GM12878 (cell line): ENCODE measurements around the gene CHST8. TPM values are rescaled to one million over a fixed set of nuclear protein-coding genes. Genes with fewer than 3 reads are reported as not detected.

Source experiments
- ATAC-seq: fragments of 200-7000 bp; cut with Tn5 transposase; 3 replicates; pipeline ENCODE4 v1.9.1; 2020; ENCODE audit warnings: mild to moderate bottlenecking, moderate library complexity
- BruUV-seq: library from RNA; stranded (reverse); fragments of 400-500 nt; replicated peaks from 2 replicates; lab custom pipeline; 2021; lab: Mats Ljungman, UMichigan
- CTCF ChIA-PET: fragments of 300-600 bp; sonication (Branson Sonifier 250); formaldehyde crosslinking; extraction: SDS; loops from one replicate; lab custom pipeline; 2021; ENCODE audit warnings: inconsistent platforms; lab: Yijun Ruan, JAX
- POLR2A ChIA-PET: fragments of 350-600 bp; formaldehyde crosslinking; extraction: SDS; loops from one replicate; lab custom pipeline; 2021; ENCODE audit warnings: inconsistent platforms; lab: Charles Lee
- RAD21 ChIA-PET: fragments of 300-600 bp; sonication (Branson Sonifier 250); formaldehyde crosslinking; loops from one replicate; lab custom pipeline; 2023; ENCODE audit warnings: antibody characterized with exemption; ENCODE audit not compliant: unreplicated experiment; lab: Charles Lee
- SMC1A ChIA-PET: fragments of 300-600 bp; sonication (Branson Sonifier 250); formaldehyde crosslinking; loops from one replicate; lab custom pipeline; 2023; ENCODE audit not compliant: unreplicated experiment, uncharacterized antibody; lab: Charles Lee
- DNase-seq: peaks from one replicate; pipeline ENCODE4 v3.0.0-alpha.2; 2011; ENCODE audit warnings: low read depth, low spot score
- FAIRE-seq: peaks from 3 replicates; lab custom pipeline; 2011; peaks lifted over from hg19 to GRCh38; lab: Jason Lieb, UNC
- H2AFZ ChIP-seq: 2 replicates; pipeline ENCODE4 v1.6.0; 2011; ENCODE audit warnings: low read depth, low read length, control low read depth; ENCODE audit not compliant: control insufficient read depth
- H3K27ac ChIP-seq: 2 replicates; pipeline ENCODE4 v1.5.1; 2011; ENCODE audit warnings: control low read depth; ENCODE audit not compliant: control insufficient read depth, insufficient read depth
- H3K27me3 ChIP-seq, 2 experiments: replicated peaks in 1 of 2; 2 replicates each; pipeline versions ENCODE4 v1.6.0 to v1.6.1; 2011; ENCODE audit warnings: low read length in 1 of 2; ENCODE audit not compliant: control insufficient read depth in 2 of 2, insufficient read depth in 2 of 2
- H3K36me3 ChIP-seq, 2 experiments: 2 replicates each; pipeline ENCODE4 v1.5.1; 2011; ENCODE audit warnings: low read length in 1 of 2; ENCODE audit not compliant: control insufficient read depth in 2 of 2, insufficient read depth in 2 of 2
- H3K4me1 ChIP-seq: 2 replicates; pipeline ENCODE4 v1.6.1; 2011; ENCODE audit warnings: mild to moderate bottlenecking, low read length, moderate library complexity, mixed read lengths; ENCODE audit not compliant: control insufficient read depth, insufficient read depth
- H3K4me2 ChIP-seq: 2 replicates; pipeline ENCODE4 v1.6.0; 2011; ENCODE audit warnings: control low read depth; ENCODE audit not compliant: control insufficient read depth, insufficient read depth
- H3K4me3 ChIP-seq: fragments of 200-600 bp; sonication (generic); 2 replicates; pipeline ENCODE4 v1.5.1; 2016
- H3K79me2 ChIP-seq: 2 replicates; pipeline ENCODE4 v1.6.0; 2011; ENCODE audit warnings: low read length; ENCODE audit not compliant: control insufficient read depth, insufficient read depth
- H3K9ac ChIP-seq: 2 replicates; pipeline ENCODE4 v1.8.0; 2011; ENCODE audit warnings: low read length, control low read depth, mixed read lengths; ENCODE audit not compliant: control insufficient read depth, insufficient read depth
- H3K9me3 ChIP-seq: replicated peaks from 3 replicates; pipeline ENCODE4 v1.5.1; 2011; ENCODE audit warnings: mild to moderate bottlenecking, low read length; ENCODE audit not compliant: control insufficient read depth, insufficient read depth
- H4K20me1 ChIP-seq: 2 replicates; pipeline ENCODE4 v1.6.0; 2011; ENCODE audit not compliant: control insufficient read depth, insufficient read depth
- ATF7 ChIP-seq: fragments of 450-650 bp; IDR thresholded peaks from 2 replicates; pipeline ENCODE4 v1.6.1; 2016; ENCODE audit warnings: low read depth, mild to moderate bottlenecking
- CBX3 ChIP-seq: fragments of 200-600 bp; sonication (generic); IDR thresholded peaks from 2 replicates; pipeline ENCODE4 v1.6.1; 2016; ENCODE audit warnings: low read depth, borderline replicate concordance
- CBX5 ChIP-seq: sonication (generic); IDR thresholded peaks from 2 replicates; pipeline ENCODE4 v1.6.1; 2016; ENCODE audit warnings: low read depth, moderate library complexity, mild to moderate bottlenecking, inconsistent platforms
- CHD4 ChIP-seq: fragments of 200-600 bp; sonication (generic); IDR thresholded peaks from 2 replicates; pipeline ENCODE4 v1.6.1; 2016; ENCODE audit warnings: mild to moderate bottlenecking
- CTCF ChIP-seq, 3 experiments: IDR thresholded peaks in 2 of 3; conservative IDR thresholded peaks in 1 of 3; 2 replicates each; pipeline ENCODE4 v1.5.1; 2011; ENCODE audit warnings: low read depth in 3 of 3, low read length in 3 of 3, mild to moderate bottlenecking in 3 of 3, control low read depth in 2 of 3, moderate library complexity in 2 of 3, inconsistent platforms in 1 of 3, mixed read lengths in 1 of 3; ENCODE audit not compliant: control insufficient read depth in 2 of 3, insufficient read depth in 1 of 3; ENCODE audit errors: extremely low read depth in 1 of 3
- E2F4 ChIP-seq: IDR thresholded peaks from 2 replicates; pipeline ENCODE4 v1.6.1; 2012; ENCODE audit warnings: low read depth, low read length, improper control_type of control experiment
- E4F1 ChIP-seq: fragments of 450-650 bp; IDR thresholded peaks from 2 replicates; pipeline ENCODE4 v1.6.1; 2018; ENCODE audit warnings: borderline replicate concordance, mild to moderate bottlenecking; ENCODE audit not compliant: partially characterized antibody
- IRF4 ChIP-seq: IDR thresholded peaks from 2 replicates; pipeline ENCODE4 v1.6.1; 2011; ENCODE audit warnings: low read depth, low read length
- JUND ChIP-seq: IDR thresholded peaks from 2 replicates; pipeline ENCODE4 v1.6.1; 2012; ENCODE audit warnings: low read depth, mild to moderate bottlenecking, low read length, improper control_type of control experiment, moderate library complexity
- MAX ChIP-seq: IDR thresholded peaks from 2 replicates; pipeline ENCODE4 v1.6.1; 2012; ENCODE audit warnings: low read depth, low read length, improper control_type of control experiment
- NFYB ChIP-seq: IDR thresholded peaks from 2 replicates; pipeline ENCODE4 v1.6.1; 2011; ENCODE audit warnings: low read depth, mild to moderate bottlenecking, low read length, improper control_type of control experiment, moderate library complexity; ENCODE audit not compliant: insufficient read depth
- SREBF1 ChIP-seq: IDR thresholded peaks from 2 replicates; pipeline ENCODE4 v1.6.1; 2012; ENCODE audit warnings: mild to moderate bottlenecking, low read length
- ZNF207 ChIP-seq: fragments of 450-650 bp; IDR thresholded peaks from 2 replicates; pipeline ENCODE4 v1.6.1; 2014; ENCODE audit warnings: antibody characterized with exemption, mild to moderate bottlenecking, borderline replicate concordance
- ZNF24 ChIP-seq: fragments of 450-650 bp; IDR thresholded peaks from 2 replicates; pipeline ENCODE4 v1.6.1; 2017; ENCODE audit warnings: antibody characterized with exemption, mild to moderate bottlenecking
- WGBS: methylation state at CpG from one replicate; pipeline ENCODE4 v1.1.6; 2016; ENCODE audit warnings: low lambda C conversion rate; ENCODE audit not compliant: insufficient replicate concordance, insufficient coverage; ENCODE audit errors: missing lambda C conversion rate; 5-methylcytosine and 5-hydroxymethylcytosine counted together
- in situ Hi-C: fragments of 300-500 bp; cut with MboI; formaldehyde crosslinking; loops from 9 replicates; pipeline ENCODE4 v1.14.3; 2018; ENCODE audit warnings: mixed read lengths
- intact Hi-C: fragments of 100-400 bp; cut with micrococcal nuclease; formaldehyde crosslinking; loops from one replicate; pipeline ENCODE4 v1.14.2; 2022; ENCODE audit not compliant: unreplicated experiment
- polyA plus RNA-seq, 11 experiments: library from polyadenylated mRNA; depleted of rRNA in 4 of 11; unstranded in 6 of 11; stranded (reverse) in 5 of 11; fragments of >200 nt; fragmentation: Nextera tagmentation in 4 of 11; fragmentation: Illumina TruSeq in 1 of 11; extraction: Ambion mirVana in 4 of 11; extraction: Trizol in 1 of 11; gene quantifications; 1 replicate in 1 of 11; 2 replicates in 10 of 11; pipeline versions ENCODE4 v1.2.1 to v1.2.3, GENCODE V29; 2011 to 2016; ENCODE audit warnings: inconsistent platforms in 2 of 11, missing spikeins in 2 of 11, low read depth in 1 of 11
- total RNA-seq, 4 experiments: library from RNA; depleted of rRNA in 3 of 4; stranded (reverse); fragments of >200 nt in 3 of 4; fragmentation: Illumina TruSeq in 1 of 4; extraction: Trizol in 1 of 4; gene quantifications; 2 replicates each; pipeline versions ENCODE4 v1.2.1 to v1.2.3, GENCODE V29; 2013 to 2021

Gene CHST8
- total and polyA plus RNA-seq, 10 of the 15 experiments (the other 5 are each of a cell fraction or from before 2014, with no cell fraction given): 0.06 TPM; not detected in 9

- POLR2A ChIA-PET: no interaction called here
- ATAC-seq (no peak), FAIRE-seq (no peak), DNase-seq (no peak)
- no peak for TF ChIP-seq CBX5
- no peak for TF ChIP-seq E2F4
- TF ChIP-seq NFYB: no peak
- no peak for TF ChIP-seq JUND
- TF ChIP-seq E4F1: no peak
- TF ChIP-seq ATF7: no peak
- no peak for TF ChIP-seq ZNF24
- no peak for TF ChIP-seq CHD4
- TF ChIP-seq CTCF (IDR thresholded peaks at IDR 0.05 in 2 of 3, conservative IDR thresholded peaks at IDR 0.05 in 1 of 3; ENCODE audit: control insufficient read depth in 2 of 3, extremely low read depth in 1 of 3, insufficient read depth in 1 of 3, low read depth in 3 of 3, low read length in 3 of 3): no peak
- TF ChIP-seq SREBF1: no peak
- no peak for TF ChIP-seq MAX
- no peak for TF ChIP-seq ZNF207
- no peak for TF ChIP-seq IRF4
- no peak for TF ChIP-seq CBX3
- H3K27me3 ChIP-seq: no peaks in the 10 kb centered on the region; a peak in 1 of 4 replicates
- SMC1A ChIA-PET: no interaction called here
- no peak overlapping the region for H3K9ac ChIP-seq
- no peaks in the 10 kb centered on the region for H3K4me1 ChIP-seq
- no peaks in the 10 kb centered on the region for H3K9me3 ChIP-seq
- no peak overlapping the region for H3K4me3 ChIP-seq
- no peaks in the 10 kb centered on the region for H3K79me2 ChIP-seq
- in situ Hi-C loops (no loop called here), intact Hi-C loops (no loop called here)
- H4K20me1 ChIP-seq: no peaks in the 10 kb centered on the region
- no peaks in the 10 kb centered on the region for H3K36me3 ChIP-seq
- no peak overlapping the region for H2AFZ ChIP-seq
- H3K27ac ChIP-seq: no peak overlapping the region
- CTCF ChIA-PET: no interaction called here
- BruUV-seq: no TSS peak
- 26% methylated on average over 12 of the region's 12 CpGs for WGBS
- no peak overlapping the region for H3K4me2 ChIP-seq
- RAD21 ChIA-PET: no interaction called here
Observed at GRCh38 chr19:33691030-33691427, 69.3 kb downstream of the CHST8 start.
